ENCODE measurements around the gene CDKL5.

- TF ChIP-seq CTCF (IDR thresholded peaks at IDR 0.05): no peak
- TF ChIP-seq POLR2AphosphoS5 (IDR thresholded peaks at IDR 0.05; ENCODE audit: low read depth, low read length): no peak
- TF ChIP-seq REST (IDR thresholded peaks at IDR 0.05; ENCODE audit: insufficient read depth in 1 of 2, low read depth in 2 of 2, low read length in 1 of 2): no peak
Measured at GRCh38 chrX:18422886-18423285, 2.5 kb upstream of the CDKL5 start.

Data from Panc1 (cell line).